ENCODE results near the gene RUNX2.

DNA sequence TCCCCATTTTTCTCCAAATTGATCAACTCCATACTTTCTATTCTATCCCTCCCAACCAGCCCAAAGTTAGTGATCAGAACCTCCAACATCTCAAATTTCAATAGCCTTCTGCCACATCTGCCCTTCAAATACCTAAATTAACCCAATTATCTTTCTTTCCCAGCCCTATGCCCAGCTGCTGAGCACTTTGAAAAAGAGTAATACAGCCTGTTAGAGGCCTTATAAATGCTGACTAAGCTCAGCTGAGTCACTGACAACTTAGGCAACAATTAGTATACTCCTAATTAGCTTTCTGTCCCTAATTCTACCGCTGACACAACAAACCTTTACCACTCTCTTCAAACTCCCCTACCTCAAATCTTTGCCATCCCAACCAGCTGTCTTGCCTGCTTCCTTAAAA, 23.5 kb downstream of the RUNX2 start:
- TF ChIP-seq, protein P1, sequence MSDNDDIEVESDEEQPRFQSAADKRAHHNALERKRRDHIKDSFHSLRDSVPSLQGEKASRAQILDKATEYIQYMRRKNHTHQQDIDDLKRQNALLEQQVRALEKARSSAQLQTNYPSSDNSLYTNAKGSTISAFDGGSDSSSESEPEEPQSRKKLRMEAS (IDR thresholded peaks at IDR 0.05; ENCODE audit: low read depth, low read length), result no peak
- TF ChIP-seq, protein P2, sequence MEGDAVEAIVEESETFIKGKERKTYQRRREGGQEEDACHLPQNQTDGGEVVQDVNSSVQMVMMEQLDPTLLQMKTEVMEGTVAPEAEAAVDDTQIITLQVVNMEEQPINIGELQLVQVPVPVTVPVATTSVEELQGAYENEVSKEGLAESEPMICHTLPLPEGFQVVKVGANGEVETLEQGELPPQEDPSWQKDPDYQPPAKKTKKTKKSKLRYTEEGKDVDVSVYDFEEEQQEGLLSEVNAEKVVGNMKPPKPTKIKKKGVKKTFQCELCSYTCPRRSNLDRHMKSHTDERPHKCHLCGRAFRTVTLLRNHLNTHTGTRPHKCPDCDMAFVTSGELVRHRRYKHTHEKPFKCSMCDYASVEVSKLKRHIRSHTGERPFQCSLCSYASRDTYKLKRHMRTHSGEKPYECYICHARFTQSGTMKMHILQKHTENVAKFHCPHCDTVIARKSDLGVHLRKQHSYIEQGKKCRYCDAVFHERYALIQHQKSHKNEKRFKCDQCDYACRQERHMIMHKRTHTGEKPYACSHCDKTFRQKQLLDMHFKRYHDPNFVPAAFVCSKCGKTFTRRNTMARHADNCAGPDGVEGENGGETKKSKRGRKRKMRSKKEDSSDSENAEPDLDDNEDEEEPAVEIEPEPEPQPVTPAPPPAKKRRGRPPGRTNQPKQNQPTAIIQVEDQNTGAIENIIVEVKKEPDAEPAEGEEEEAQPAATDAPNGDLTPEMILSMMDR (IDR thresholded peaks at IDR 0.05; ENCODE audit: low read depth, low read length), result no peak
- TF ChIP-seq POLR2A (IDR thresholded peaks at IDR 0.05; ENCODE audit: extremely low read depth, insufficient read length), result no peak

Measured in NB4 (cell line).